ENCODE results near the gene ETFA. TPM values are rescaled to one million over a fixed set of nuclear protein-coding genes. Genes with fewer than 3 reads are reported as not detected.

ETFA gene
- total RNA-seq, 1 experiment from 2014 or later, result 84.4 TPM

- Mint-ChIP-seq H3K27me3 (ENCODE audit: low read depth) (peaks cover 14% of the 10 kb centered on the region), H3K9me3 (no peaks in the 10 kb centered on the region), H3K27ac (no peak overlapping the region), H3K36me3 (no peaks in the 10 kb centered on the region), H3K4me3 (no peak overlapping the region), H3K4me1 (peaks cover 16% of the 10 kb centered on the region)
- POLR2A ChIA-PET, result no interaction called here
- no peak for ATAC-seq
- CTCF ChIA-PET, result interaction anchor here (0.9 to 2.7 kb wide), 9 partner anchors 15 to 150 kb away, joined by 3 to 17 read pairs (median 4); partner anchors contain the start of gene ISL2
- DNase-seq (ENCODE audit: low spot score), result no peak
- TF ChIP-seq, protein P1, sequence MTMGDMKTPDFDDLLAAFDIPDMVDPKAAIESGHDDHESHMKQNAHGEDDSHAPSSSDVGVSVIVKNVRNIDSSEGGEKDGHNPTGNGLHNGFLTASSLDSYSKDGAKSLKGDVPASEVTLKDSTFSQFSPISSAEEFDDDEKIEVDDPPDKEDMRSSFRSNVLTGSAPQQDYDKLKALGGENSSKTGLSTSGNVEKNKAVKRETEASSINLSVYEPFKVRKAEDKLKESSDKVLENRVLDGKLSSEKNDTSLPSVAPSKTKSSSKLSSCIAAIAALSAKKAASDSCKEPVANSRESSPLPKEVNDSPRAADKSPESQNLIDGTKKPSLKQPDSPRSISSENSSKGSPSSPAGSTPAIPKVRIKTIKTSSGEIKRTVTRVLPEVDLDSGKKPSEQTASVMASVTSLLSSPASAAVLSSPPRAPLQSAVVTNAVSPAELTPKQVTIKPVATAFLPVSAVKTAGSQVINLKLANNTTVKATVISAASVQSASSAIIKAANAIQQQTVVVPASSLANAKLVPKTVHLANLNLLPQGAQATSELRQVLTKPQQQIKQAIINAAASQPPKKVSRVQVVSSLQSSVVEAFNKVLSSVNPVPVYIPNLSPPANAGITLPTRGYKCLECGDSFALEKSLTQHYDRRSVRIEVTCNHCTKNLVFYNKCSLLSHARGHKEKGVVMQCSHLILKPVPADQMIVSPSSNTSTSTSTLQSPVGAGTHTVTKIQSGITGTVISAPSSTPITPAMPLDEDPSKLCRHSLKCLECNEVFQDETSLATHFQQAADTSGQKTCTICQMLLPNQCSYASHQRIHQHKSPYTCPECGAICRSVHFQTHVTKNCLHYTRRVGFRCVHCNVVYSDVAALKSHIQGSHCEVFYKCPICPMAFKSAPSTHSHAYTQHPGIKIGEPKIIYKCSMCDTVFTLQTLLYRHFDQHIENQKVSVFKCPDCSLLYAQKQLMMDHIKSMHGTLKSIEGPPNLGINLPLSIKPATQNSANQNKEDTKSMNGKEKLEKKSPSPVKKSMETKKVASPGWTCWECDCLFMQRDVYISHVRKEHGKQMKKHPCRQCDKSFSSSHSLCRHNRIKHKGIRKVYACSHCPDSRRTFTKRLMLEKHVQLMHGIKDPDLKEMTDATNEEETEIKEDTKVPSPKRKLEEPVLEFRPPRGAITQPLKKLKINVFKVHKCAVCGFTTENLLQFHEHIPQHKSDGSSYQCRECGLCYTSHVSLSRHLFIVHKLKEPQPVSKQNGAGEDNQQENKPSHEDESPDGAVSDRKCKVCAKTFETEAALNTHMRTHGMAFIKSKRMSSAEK (CRISPR knock-in tag; IDR thresholded peaks at IDR 0.05; ENCODE audit: borderline replicate concordance), result no peak
- TF ChIP-seq, protein P2, sequence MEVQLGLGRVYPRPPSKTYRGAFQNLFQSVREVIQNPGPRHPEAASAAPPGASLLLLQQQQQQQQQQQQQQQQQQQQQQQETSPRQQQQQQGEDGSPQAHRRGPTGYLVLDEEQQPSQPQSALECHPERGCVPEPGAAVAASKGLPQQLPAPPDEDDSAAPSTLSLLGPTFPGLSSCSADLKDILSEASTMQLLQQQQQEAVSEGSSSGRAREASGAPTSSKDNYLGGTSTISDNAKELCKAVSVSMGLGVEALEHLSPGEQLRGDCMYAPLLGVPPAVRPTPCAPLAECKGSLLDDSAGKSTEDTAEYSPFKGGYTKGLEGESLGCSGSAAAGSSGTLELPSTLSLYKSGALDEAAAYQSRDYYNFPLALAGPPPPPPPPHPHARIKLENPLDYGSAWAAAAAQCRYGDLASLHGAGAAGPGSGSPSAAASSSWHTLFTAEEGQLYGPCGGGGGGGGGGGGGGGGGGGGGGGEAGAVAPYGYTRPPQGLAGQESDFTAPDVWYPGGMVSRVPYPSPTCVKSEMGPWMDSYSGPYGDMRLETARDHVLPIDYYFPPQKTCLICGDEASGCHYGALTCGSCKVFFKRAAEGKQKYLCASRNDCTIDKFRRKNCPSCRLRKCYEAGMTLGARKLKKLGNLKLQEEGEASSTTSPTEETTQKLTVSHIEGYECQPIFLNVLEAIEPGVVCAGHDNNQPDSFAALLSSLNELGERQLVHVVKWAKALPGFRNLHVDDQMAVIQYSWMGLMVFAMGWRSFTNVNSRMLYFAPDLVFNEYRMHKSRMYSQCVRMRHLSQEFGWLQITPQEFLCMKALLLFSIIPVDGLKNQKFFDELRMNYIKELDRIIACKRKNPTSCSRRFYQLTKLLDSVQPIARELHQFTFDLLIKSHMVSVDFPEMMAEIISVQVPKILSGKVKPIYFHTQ (CRISPR knock-in tag; IDR thresholded peaks at IDR 0.05), result no peak
- TF ChIP-seq ZBTB21 (CRISPR knock-in tag; IDR thresholded peaks at IDR 0.05; ENCODE audit: borderline replicate concordance) (no peak), ATF3 (CRISPR knock-in tag; conservative IDR thresholded peaks at IDR 0.05) (no peak), PRRX2 (CRISPR knock-in tag; IDR thresholded peaks at IDR 0.05) (no peak), KAT7 (CRISPR knock-in tag; IDR thresholded peaks at IDR 0.05; ENCODE audit: borderline replicate concordance) (no peak), JUN (CRISPR knock-in tag; IDR thresholded peaks at IDR 0.05) (no peak), CDX4 (CRISPR knock-in tag; IDR thresholded peaks at IDR 0.05; ENCODE audit: borderline replicate concordance) (no peak), SOX15 (CRISPR knock-in tag; IDR thresholded peaks at IDR 0.05) (no peak), JAZF1 (CRISPR knock-in tag; IDR thresholded peaks at IDR 0.05) (no peak), HMGA2 (CRISPR knock-in tag; IDR thresholded peaks at IDR 0.05) (no peak), ESRRA (CRISPR knock-in tag; IDR thresholded peaks at IDR 0.05; ENCODE audit: borderline replicate concordance) (no peak), GABPB1 (CRISPR knock-in tag; IDR thresholded peaks at IDR 0.05) (no peak), NFATC4 (CRISPR knock-in tag; IDR thresholded peaks at IDR 0.05) (no peak)
- TF ChIP-seq, protein P3, sequence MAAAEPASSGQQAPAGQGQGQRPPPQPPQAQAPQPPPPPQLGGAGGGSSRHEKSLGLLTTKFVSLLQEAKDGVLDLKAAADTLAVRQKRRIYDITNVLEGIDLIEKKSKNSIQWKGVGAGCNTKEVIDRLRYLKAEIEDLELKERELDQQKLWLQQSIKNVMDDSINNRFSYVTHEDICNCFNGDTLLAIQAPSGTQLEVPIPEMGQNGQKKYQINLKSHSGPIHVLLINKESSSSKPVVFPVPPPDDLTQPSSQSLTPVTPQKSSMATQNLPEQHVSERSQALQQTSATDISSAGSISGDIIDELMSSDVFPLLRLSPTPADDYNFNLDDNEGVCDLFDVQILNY (CRISPR knock-in tag; IDR thresholded peaks at IDR 0.05), result no peak
- TF ChIP-seq, protein P4, sequence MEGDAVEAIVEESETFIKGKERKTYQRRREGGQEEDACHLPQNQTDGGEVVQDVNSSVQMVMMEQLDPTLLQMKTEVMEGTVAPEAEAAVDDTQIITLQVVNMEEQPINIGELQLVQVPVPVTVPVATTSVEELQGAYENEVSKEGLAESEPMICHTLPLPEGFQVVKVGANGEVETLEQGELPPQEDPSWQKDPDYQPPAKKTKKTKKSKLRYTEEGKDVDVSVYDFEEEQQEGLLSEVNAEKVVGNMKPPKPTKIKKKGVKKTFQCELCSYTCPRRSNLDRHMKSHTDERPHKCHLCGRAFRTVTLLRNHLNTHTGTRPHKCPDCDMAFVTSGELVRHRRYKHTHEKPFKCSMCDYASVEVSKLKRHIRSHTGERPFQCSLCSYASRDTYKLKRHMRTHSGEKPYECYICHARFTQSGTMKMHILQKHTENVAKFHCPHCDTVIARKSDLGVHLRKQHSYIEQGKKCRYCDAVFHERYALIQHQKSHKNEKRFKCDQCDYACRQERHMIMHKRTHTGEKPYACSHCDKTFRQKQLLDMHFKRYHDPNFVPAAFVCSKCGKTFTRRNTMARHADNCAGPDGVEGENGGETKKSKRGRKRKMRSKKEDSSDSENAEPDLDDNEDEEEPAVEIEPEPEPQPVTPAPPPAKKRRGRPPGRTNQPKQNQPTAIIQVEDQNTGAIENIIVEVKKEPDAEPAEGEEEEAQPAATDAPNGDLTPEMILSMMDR (IDR thresholded peaks at IDR 0.05), result no peak
- TF ChIP-seq, protein P5, sequence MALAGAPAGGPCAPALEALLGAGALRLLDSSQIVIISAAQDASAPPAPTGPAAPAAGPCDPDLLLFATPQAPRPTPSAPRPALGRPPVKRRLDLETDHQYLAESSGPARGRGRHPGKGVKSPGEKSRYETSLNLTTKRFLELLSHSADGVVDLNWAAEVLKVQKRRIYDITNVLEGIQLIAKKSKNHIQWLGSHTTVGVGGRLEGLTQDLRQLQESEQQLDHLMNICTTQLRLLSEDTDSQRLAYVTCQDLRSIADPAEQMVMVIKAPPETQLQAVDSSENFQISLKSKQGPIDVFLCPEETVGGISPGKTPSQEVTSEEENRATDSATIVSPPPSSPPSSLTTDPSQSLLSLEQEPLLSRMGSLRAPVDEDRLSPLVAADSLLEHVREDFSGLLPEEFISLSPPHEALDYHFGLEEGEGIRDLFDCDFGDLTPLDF (CRISPR knock-in tag; IDR thresholded peaks at IDR 0.05), result no peak
- TF ChIP-seq, protein P6, sequence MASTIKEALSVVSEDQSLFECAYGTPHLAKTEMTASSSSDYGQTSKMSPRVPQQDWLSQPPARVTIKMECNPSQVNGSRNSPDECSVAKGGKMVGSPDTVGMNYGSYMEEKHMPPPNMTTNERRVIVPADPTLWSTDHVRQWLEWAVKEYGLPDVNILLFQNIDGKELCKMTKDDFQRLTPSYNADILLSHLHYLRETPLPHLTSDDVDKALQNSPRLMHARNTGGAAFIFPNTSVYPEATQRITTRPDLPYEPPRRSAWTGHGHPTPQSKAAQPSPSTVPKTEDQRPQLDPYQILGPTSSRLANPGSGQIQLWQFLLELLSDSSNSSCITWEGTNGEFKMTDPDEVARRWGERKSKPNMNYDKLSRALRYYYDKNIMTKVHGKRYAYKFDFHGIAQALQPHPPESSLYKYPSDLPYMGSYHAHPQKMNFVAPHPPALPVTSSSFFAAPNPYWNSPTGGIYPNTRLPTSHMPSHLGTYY (CRISPR knock-in tag; IDR thresholded peaks at IDR 0.05), result no peak
- TF ChIP-seq, protein P7, sequence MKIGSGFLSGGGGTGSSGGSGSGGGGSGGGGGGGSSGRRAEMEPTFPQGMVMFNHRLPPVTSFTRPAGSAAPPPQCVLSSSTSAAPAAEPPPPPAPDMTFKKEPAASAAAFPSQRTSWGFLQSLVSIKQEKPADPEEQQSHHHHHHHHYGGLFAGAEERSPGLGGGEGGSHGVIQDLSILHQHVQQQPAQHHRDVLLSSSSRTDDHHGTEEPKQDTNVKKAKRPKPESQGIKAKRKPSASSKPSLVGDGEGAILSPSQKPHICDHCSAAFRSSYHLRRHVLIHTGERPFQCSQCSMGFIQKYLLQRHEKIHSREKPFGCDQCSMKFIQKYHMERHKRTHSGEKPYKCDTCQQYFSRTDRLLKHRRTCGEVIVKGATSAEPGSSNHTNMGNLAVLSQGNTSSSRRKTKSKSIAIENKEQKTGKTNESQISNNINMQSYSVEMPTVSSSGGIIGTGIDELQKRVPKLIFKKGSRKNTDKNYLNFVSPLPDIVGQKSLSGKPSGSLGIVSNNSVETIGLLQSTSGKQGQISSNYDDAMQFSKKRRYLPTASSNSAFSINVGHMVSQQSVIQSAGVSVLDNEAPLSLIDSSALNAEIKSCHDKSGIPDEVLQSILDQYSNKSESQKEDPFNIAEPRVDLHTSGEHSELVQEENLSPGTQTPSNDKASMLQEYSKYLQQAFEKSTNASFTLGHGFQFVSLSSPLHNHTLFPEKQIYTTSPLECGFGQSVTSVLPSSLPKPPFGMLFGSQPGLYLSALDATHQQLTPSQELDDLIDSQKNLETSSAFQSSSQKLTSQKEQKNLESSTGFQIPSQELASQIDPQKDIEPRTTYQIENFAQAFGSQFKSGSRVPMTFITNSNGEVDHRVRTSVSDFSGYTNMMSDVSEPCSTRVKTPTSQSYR (CRISPR knock-in tag; IDR thresholded peaks at IDR 0.05), result no peak
These were observed 119.6 kb downstream of the ETFA start for GRCh38 chr15:76191539-76192244.
